OCI-LY7 (cell line): ENCODE measurements around the gene DNAI1.

Source experiments
- EZH2phosphoT487 ChIP-seq: fragments of 200-600 bp; sonication (generic); IDR thresholded peaks from 2 replicates; pipeline ENCODE4 v1.6.1; 2018; ENCODE audit warnings: low read depth, borderline replicate concordance, mild to moderate bottlenecking, mixed run types, antibody characterized with exemption, low read length, moderate library complexity, mixed read lengths
- TF ChIP-seq, protein P1 (sequence below): fragments of 200-600 bp; sonication (generic); conservative IDR thresholded peaks from 2 replicates; pipeline ENCODE4 v1.5.1; 2014; ENCODE audit warnings: mild to moderate bottlenecking, antibody characterized with exemption, low read length, moderate library complexity, mixed read lengths

DNA sequence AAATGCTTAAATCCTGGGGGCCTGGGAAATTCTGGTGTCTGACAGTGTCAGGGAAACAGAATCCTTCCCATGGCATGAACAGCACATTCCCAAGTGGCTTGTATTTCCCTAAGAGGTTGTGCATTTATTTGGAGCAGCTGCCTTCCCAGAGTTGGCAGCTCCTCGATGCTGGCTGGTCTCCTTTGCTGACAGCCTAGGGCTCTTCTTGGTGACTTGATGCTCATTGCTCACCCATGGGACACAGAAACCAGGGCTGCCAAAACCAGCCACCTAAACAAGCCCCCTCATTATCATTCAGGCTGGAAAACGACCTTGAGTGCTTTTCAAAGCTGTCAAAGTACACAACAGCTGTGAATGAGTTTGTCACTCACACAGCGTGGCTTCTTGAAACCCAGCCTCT, 39.9 kb downstream of the DNAI1 start:
- TF ChIP-seq, protein P1, sequence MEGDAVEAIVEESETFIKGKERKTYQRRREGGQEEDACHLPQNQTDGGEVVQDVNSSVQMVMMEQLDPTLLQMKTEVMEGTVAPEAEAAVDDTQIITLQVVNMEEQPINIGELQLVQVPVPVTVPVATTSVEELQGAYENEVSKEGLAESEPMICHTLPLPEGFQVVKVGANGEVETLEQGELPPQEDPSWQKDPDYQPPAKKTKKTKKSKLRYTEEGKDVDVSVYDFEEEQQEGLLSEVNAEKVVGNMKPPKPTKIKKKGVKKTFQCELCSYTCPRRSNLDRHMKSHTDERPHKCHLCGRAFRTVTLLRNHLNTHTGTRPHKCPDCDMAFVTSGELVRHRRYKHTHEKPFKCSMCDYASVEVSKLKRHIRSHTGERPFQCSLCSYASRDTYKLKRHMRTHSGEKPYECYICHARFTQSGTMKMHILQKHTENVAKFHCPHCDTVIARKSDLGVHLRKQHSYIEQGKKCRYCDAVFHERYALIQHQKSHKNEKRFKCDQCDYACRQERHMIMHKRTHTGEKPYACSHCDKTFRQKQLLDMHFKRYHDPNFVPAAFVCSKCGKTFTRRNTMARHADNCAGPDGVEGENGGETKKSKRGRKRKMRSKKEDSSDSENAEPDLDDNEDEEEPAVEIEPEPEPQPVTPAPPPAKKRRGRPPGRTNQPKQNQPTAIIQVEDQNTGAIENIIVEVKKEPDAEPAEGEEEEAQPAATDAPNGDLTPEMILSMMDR = no peak
- no peak for TF ChIP-seq EZH2phosphoT487
